ENCODE measurements around the gene ZCRB1. TPM values are rescaled to one million over a fixed set of nuclear protein-coding genes. Genes with fewer than 3 reads are reported as not detected.

The ZCRB1 gene
- polyA plus RNA-seq (2013, experiment 1 of 2): 120 TPM
- polyA plus RNA-seq (2013, experiment 2 of 2): 121 TPM

GRCh38 chr12:42325653-42326474, at the start of gene ZCRB1, which contains the start of gene PPHLN1:
Gene ZCRB1 (minus strand): TSS chr12:42326094. CDS start chr12:42324102, 1,992 bp downstream.
Gene PPHLN1 (plus strand): TSS chr12:42326167. CDS start chr12:42335903, 9,736 bp downstream.
- Histone ChIP-seq H3K27me3 (ENCODE audit: control insufficient read depth in 1 of 2, insufficient read depth in 1 of 2, low read length in 2 of 2) (no peaks in the 10 kb centered on the region), H3K4me1 (ENCODE audit: control insufficient read depth, insufficient read depth, low read depth, low read length) (peaks cover 5% of the 10 kb centered on the region), H2BK12ac (ENCODE audit: low read length in 2 of 2) (no peak within 1 kb of the TSS), H3K79me1 (replicated peaks; ENCODE audit: low read length, poor library complexity, severe bottlenecking) (peaks cover 7% of the 10 kb centered on the region), H2AK5ac (ENCODE audit: low read length, severe bottlenecking) (peak within 1 kb of the TSS; percentile 41), H3K4me2 (ENCODE audit: low read length, poor library complexity, severe bottlenecking) (peak within 1 kb of the TSS; percentile 93), H2AFZ (ENCODE audit: low read depth, low read length) (peak within 1 kb of the TSS; percentile 93), H3K4ac (ENCODE audit: low read depth in 1 of 2, low read length in 2 of 2) (peak within 1 kb of the TSS; percentile 60 to 84), H4K8ac (ENCODE audit: low read length) (peak within 1 kb of the TSS; percentile 97), H3K9me3 (ENCODE audit: control insufficient read depth, low read length) (no peaks in the 10 kb centered on the region), H2BK5ac (ENCODE audit: low read depth, low read length, poor library complexity, severe bottlenecking) (no peak within 1 kb of the TSS), H4K91ac (ENCODE audit: low read length) (peak within 1 kb of the TSS; percentile 84), H2BK120ac (ENCODE audit: low read depth, low read length) (peak within 1 kb of the TSS; percentile 73), H3K36me3 (ENCODE audit: control insufficient read depth in 1 of 2, insufficient read depth in 2 of 2, low read depth in 1 of 2, low read length in 2 of 2) (peaks cover 0 to 25% of the 10 kb centered on the region in 2 experiments), H2BK15ac (ENCODE audit: low read depth, poor library complexity, severe bottlenecking) (peak within 1 kb of the TSS; percentile 54), H3K23ac (ENCODE audit: low read length in 2 of 2) (no peak within 1 kb of the TSS), H3K14ac (ENCODE audit: low read length in 2 of 2) (no peak within 1 kb of the TSS), H3K4me3 (ENCODE audit: insufficient read depth in 1 of 2, low read depth in 1 of 2, low read length in 2 of 2) (peak within 1 kb of the TSS; percentile 76 to 99), H3K9ac (ENCODE audit: low read length) (peak within 1 kb of the TSS; percentile 97), H3K18ac (ENCODE audit: low read depth in 1 of 2, low read length in 2 of 2) (peak within 1 kb of the TSS; percentile 76 to 92), H3K27ac (ENCODE audit: low read length, poor library complexity, severe bottlenecking) (peak within 1 kb of the TSS; percentile 49)
- WGBS: under 1% methylated on average over 55 of the region's 55 CpGs
- DNase-seq: peak; percentile 85

DNA sequence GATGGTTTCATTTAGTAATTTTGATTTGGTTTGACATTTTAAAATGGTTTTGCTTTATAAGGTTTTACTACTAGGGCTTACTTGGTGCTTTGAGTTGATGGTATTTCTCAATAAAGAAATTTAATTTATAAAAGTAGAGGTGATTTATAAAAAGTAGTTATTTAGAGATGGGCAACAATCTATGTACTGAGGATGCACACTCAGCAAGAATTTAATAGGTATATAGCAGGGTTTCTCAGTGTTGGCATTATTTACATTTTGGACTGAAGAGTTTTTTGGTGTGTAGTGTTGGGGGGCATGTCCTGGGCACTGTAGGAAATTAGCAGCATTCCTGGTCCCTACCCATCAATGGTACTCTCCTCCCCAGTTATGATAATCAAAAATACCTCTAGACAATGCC, 47.8 kb upstream of the ZCRB1 start:
- no peaks in the 10 kb centered on the region for H3K9me3 ChIP-seq (ENCODE audit: control insufficient read depth, low read length)

GRCh38 chr12:42372154-42372791, 46.4 kb upstream of the ZCRB1 start:
- Histone ChIP-seq H3K23ac (ENCODE audit: low read length in 2 of 2) (no peak overlapping the region), H2BK120ac (ENCODE audit: low read depth, low read length) (no peak overlapping the region), H3K4ac (ENCODE audit: low read depth in 1 of 2, low read length in 2 of 2) (no peak overlapping the region), H2AFZ (ENCODE audit: low read depth, low read length) (no peak overlapping the region), H3K4me1 (ENCODE audit: control insufficient read depth, insufficient read depth, low read depth, low read length) (no peaks in the 10 kb centered on the region), H3K27ac (ENCODE audit: low read length, poor library complexity, severe bottlenecking) (no peak overlapping the region), H2BK5ac (ENCODE audit: low read depth, low read length, poor library complexity, severe bottlenecking) (no peak overlapping the region), H3K14ac (ENCODE audit: low read length in 2 of 2) (no peak overlapping the region), H3K79me1 (replicated peaks; ENCODE audit: low read length, poor library complexity, severe bottlenecking) (peaks cover 18% of the 10 kb centered on the region), H3K4me2 (ENCODE audit: low read length, poor library complexity, severe bottlenecking) (no peak overlapping the region), H4K8ac (ENCODE audit: low read length) (no peak overlapping the region), H2BK15ac (ENCODE audit: low read depth, poor library complexity, severe bottlenecking) (no peak overlapping the region), H2AK5ac (ENCODE audit: low read length, severe bottlenecking) (no peak overlapping the region), H3K4me3 (ENCODE audit: insufficient read depth in 1 of 2, low read depth in 1 of 2, low read length in 2 of 2) (no peak overlapping the region), H3K27me3 (ENCODE audit: control insufficient read depth in 1 of 2, insufficient read depth in 1 of 2, low read length in 2 of 2) (no peaks in the 10 kb centered on the region), H3K36me3 (ENCODE audit: control insufficient read depth in 1 of 2, insufficient read depth in 2 of 2, low read depth in 1 of 2, low read length in 2 of 2) (peaks cover 7 to 20% of the 10 kb centered on the region in 2 experiments), H2BK12ac (ENCODE audit: low read length in 2 of 2) (no peak overlapping the region), H3K9me3 (ENCODE audit: control insufficient read depth, low read length) (no peaks in the 10 kb centered on the region), H3K9ac (ENCODE audit: low read length) (no peak overlapping the region), H4K91ac (ENCODE audit: low read length) (no peak overlapping the region), H3K18ac (ENCODE audit: low read depth in 1 of 2, low read length in 2 of 2) (no peak overlapping the region)
- WGBS: 100% methylated on average over 2 of the region's 2 CpGs
- DNase-seq: peak; percentile 67

More for the DNA sequence above, 47.8 kb upstream of the ZCRB1 start:
- H4K8ac ChIP-seq (ENCODE audit: low read length): no peak overlapping the region
- no peak overlapping the region for H3K27ac ChIP-seq (ENCODE audit: low read length, poor library complexity, severe bottlenecking)
- H3K4me3 ChIP-seq (ENCODE audit: insufficient read depth in 1 of 2, low read depth in 1 of 2, low read length in 2 of 2): no peak overlapping the region
- H3K4me1 ChIP-seq (ENCODE audit: control insufficient read depth, insufficient read depth, low read depth, low read length): no peaks in the 10 kb centered on the region
- H4K91ac ChIP-seq (ENCODE audit: low read length): no peak overlapping the region
- H3K18ac ChIP-seq (ENCODE audit: low read depth in 1 of 2, low read length in 2 of 2): no peak overlapping the region
- H3K79me1 ChIP-seq (replicated peaks; ENCODE audit: low read length, poor library complexity, severe bottlenecking): peaks cover 21% of the 10 kb centered on the region
- no peak for DNase-seq
- H2BK12ac ChIP-seq (ENCODE audit: low read length in 2 of 2): no peak overlapping the region
- H3K23ac ChIP-seq (ENCODE audit: low read length in 2 of 2): no peak overlapping the region
- H3K27me3 ChIP-seq (ENCODE audit: control insufficient read depth in 1 of 2, insufficient read depth in 1 of 2, low read length in 2 of 2): no peaks in the 10 kb centered on the region
- H3K4ac ChIP-seq (ENCODE audit: low read depth in 1 of 2, low read length in 2 of 2): no peak overlapping the region
- H2BK5ac ChIP-seq (ENCODE audit: low read depth, low read length, poor library complexity, severe bottlenecking): no peak overlapping the region
- no peak overlapping the region for H2AFZ ChIP-seq (ENCODE audit: low read depth, low read length)
- peaks cover 9 to 25% of the 10 kb centered on the region in 2 experiments for H3K36me3 ChIP-seq (ENCODE audit: control insufficient read depth in 1 of 2, insufficient read depth in 2 of 2, low read depth in 1 of 2, low read length in 2 of 2)
- no peak overlapping the region for H2BK120ac ChIP-seq (ENCODE audit: low read depth, low read length)
- no peak overlapping the region for H3K14ac ChIP-seq (ENCODE audit: low read length in 2 of 2)
- H2AK5ac ChIP-seq (ENCODE audit: low read length, severe bottlenecking): no peak overlapping the region
- no peak overlapping the region for H3K9ac ChIP-seq (ENCODE audit: low read length)
- H2BK15ac ChIP-seq (ENCODE audit: low read depth, poor library complexity, severe bottlenecking): no peak overlapping the region
- no peak overlapping the region for H3K4me2 ChIP-seq (ENCODE audit: low read length, poor library complexity, severe bottlenecking)

- no peak overlapping the region for H2BK5ac ChIP-seq (ENCODE audit: low read depth, low read length, poor library complexity, severe bottlenecking)
- H3K9me3 ChIP-seq (ENCODE audit: control insufficient read depth, low read length): no peaks in the 10 kb centered on the region
- no peak overlapping the region for H3K14ac ChIP-seq (ENCODE audit: low read length in 2 of 2)
- H3K4me3 ChIP-seq (ENCODE audit: insufficient read depth in 1 of 2, low read depth in 1 of 2, low read length in 2 of 2): no peak overlapping the region
- H3K23ac ChIP-seq (ENCODE audit: low read length in 2 of 2): no peak overlapping the region
- no peak overlapping the region for H3K4me2 ChIP-seq (ENCODE audit: low read length, poor library complexity, severe bottlenecking)
- DNase-seq: no peak
- no peak overlapping the region for H3K18ac ChIP-seq (ENCODE audit: low read depth in 1 of 2, low read length in 2 of 2)
- peaks cover 3 to 4% of the 10 kb centered on the region in 2 experiments for H3K36me3 ChIP-seq (ENCODE audit: control insufficient read depth in 1 of 2, insufficient read depth in 2 of 2, low read depth in 1 of 2, low read length in 2 of 2)
- H4K91ac ChIP-seq (ENCODE audit: low read length): no peak overlapping the region
- H3K4me1 ChIP-seq (ENCODE audit: control insufficient read depth, insufficient read depth, low read depth, low read length): no peaks in the 10 kb centered on the region
- no peak overlapping the region for H3K4ac ChIP-seq (ENCODE audit: low read depth in 1 of 2, low read length in 2 of 2)
- H3K27ac ChIP-seq (ENCODE audit: low read length, poor library complexity, severe bottlenecking): no peak overlapping the region
- no peak overlapping the region for H4K8ac ChIP-seq (ENCODE audit: low read length)
- H2BK12ac ChIP-seq (ENCODE audit: low read length in 2 of 2): no peak overlapping the region
- 58% methylated on average over 3 of the region's 4 CpGs for WGBS
- H2AFZ ChIP-seq (ENCODE audit: low read depth, low read length): no peak overlapping the region
- H3K79me1 ChIP-seq (replicated peaks; ENCODE audit: low read length, poor library complexity, severe bottlenecking): peaks cover 14% of the 10 kb centered on the region
- no peak overlapping the region for H2BK120ac ChIP-seq (ENCODE audit: low read depth, low read length)
- no peak overlapping the region for H3K9ac ChIP-seq (ENCODE audit: low read length)
- no peak overlapping the region for H2AK5ac ChIP-seq (ENCODE audit: low read length, severe bottlenecking)
- no peaks in the 10 kb centered on the region for H3K27me3 ChIP-seq (ENCODE audit: control insufficient read depth in 1 of 2, insufficient read depth in 1 of 2, low read length in 2 of 2)
- H2BK15ac ChIP-seq (ENCODE audit: low read depth, poor library complexity, severe bottlenecking): no peak overlapping the region
Observed at GRCh38 chr12:42370013-42370412, 44.1 kb upstream of the ZCRB1 start.

Data from mesenchymal stem cell (in vitro differentiated cells and primary cell).